Calu3 (cell line): ENCODE measurements around the gene PIK3CA. TPM values are rescaled to one million over a fixed set of nuclear protein-coding genes. Genes with fewer than 3 reads are reported as not detected.

ENCODE experiments used
- BruUV-seq: library from RNA; stranded (reverse); fragments of 400-500 nt; replicated peaks from 2 replicates; lab custom pipeline; 2021; lab: Mats Ljungman, UMichigan
- CTCF ChIA-PET: fragments of 300-600 bp; sonication (Branson Sonifier 250); formaldehyde crosslinking; loops from one replicate; lab custom pipeline; 2022; ENCODE audit warnings: antibody characterized with exemption; lab: Charles Lee
- DNase-seq: peaks from one replicate; pipeline ENCODE4 v3.0.0; 2022
- H3K27ac Mint-ChIP-seq: one replicate; pipeline ENCODE4 v1.8.0; 2022; ENCODE audit warnings: mixed read lengths; ENCODE audit not compliant: unreplicated experiment
- H3K27me3 Mint-ChIP-seq: one replicate; pipeline ENCODE4 v1.8.0; 2022; ENCODE audit warnings: mixed read lengths; ENCODE audit not compliant: unreplicated experiment
- H3K36me3 Mint-ChIP-seq: one replicate; pipeline ENCODE4 v1.8.0; 2022; ENCODE audit warnings: mild to moderate bottlenecking, moderate library complexity, mixed read lengths; ENCODE audit not compliant: insufficient read depth, unreplicated experiment
- H3K4me1 Mint-ChIP-seq: one replicate; pipeline ENCODE4 v1.8.0; 2022; ENCODE audit warnings: mild to moderate bottlenecking, low read depth, mixed read lengths; ENCODE audit not compliant: unreplicated experiment
- H3K4me3 Mint-ChIP-seq: one replicate; pipeline ENCODE4 v1.8.0; 2022; ENCODE audit warnings: mild to moderate bottlenecking, low read depth, moderate library complexity, mixed read lengths; ENCODE audit not compliant: unreplicated experiment
- H3K9me3 Mint-ChIP-seq: one replicate; pipeline ENCODE4 v1.8.0; 2022; ENCODE audit warnings: low read depth, mixed read lengths; ENCODE audit not compliant: unreplicated experiment
- CTCF ChIP-seq: fragments of 200-600 bp; IDR thresholded peaks from one replicate; pipeline ENCODE4 v1.8.0; 2022; ENCODE audit warnings: antibody characterized with exemption; ENCODE audit not compliant: unreplicated experiment
- intact Hi-C: fragments of 100-400 bp; cut with micrococcal nuclease; formaldehyde crosslinking; loops from one replicate; pipeline ENCODE4 v1.10.0; 2022; ENCODE audit not compliant: unreplicated experiment
- total RNA-seq: library from RNA; stranded (reverse); gene quantifications from 2 replicates; pipeline ENCODE4 v1.2.3, GENCODE V29; 2022

PIK3CA gene
- total RNA-seq, 1 experiment from 2014 or later, result 28.8 TPM

- BruUV-seq, result no TSS peak
- peaks cover 9% of the 10 kb centered on the region for H3K4me1 Mint-ChIP-seq
- no peaks in the 10 kb centered on the region for H3K27me3 Mint-ChIP-seq
- H3K9me3 Mint-ChIP-seq, result peaks cover 2% of the 10 kb centered on the region
- H3K4me3 Mint-ChIP-seq, result no peak overlapping the region
- no peak for TF ChIP-seq CTCF
- H3K27ac Mint-ChIP-seq, result no peak overlapping the region
- intact Hi-C loops, result no loop called here
- CTCF ChIA-PET, result interaction anchor here (0.6 kb wide), 1 partner anchor 1666 kb away, joined by 6 read pairs; no protein-coding TSS in a partner anchor
- peaks cover 4% of the 10 kb centered on the region for H3K36me3 Mint-ChIP-seq
- no peak for DNase-seq
These were observed 117.7 kb downstream of the PIK3CA start for GRCh38 chr3:179265875-179266274.

- H3K27me3 Mint-ChIP-seq, result no peaks in the 10 kb centered on the region
- no peaks in the 10 kb centered on the region for H3K36me3 Mint-ChIP-seq
- peaks cover 7% of the 10 kb centered on the region for H3K4me1 Mint-ChIP-seq
- BruUV-seq, result no TSS peak
- H3K4me3 Mint-ChIP-seq, result no peak overlapping the region
- CTCF ChIA-PET, result no interaction called here
- no peak overlapping the region for H3K27ac Mint-ChIP-seq
- no peaks in the 10 kb centered on the region for H3K9me3 Mint-ChIP-seq
- no peak for DNase-seq
- intact Hi-C loops, result no loop called here
- no peak for TF ChIP-seq CTCF
These were observed 118.6 kb downstream of the PIK3CA start for GRCh38 chr3:179266701-179267211.

GRCh38 chr3:179268400-179269051 is 120.4 kb downstream of the PIK3CA start:
- Mint-ChIP-seq H3K27me3 (no peaks in the 10 kb centered on the region), H3K9me3 (no peaks in the 10 kb centered on the region), H3K4me3 (no peak overlapping the region), H3K4me1 (peaks cover 7% of the 10 kb centered on the region), H3K36me3 (no peaks in the 10 kb centered on the region), H3K27ac (no peak overlapping the region)
- no peak for DNase-seq
- no TSS peak for BruUV-seq
- TF ChIP-seq CTCF, result no peak
- CTCF ChIA-PET, result no interaction called here
- intact Hi-C loops, result no loop called here

- H3K4me3 Mint-ChIP-seq, result no peak overlapping the region
- no peaks in the 10 kb centered on the region for H3K36me3 Mint-ChIP-seq
- no peaks in the 10 kb centered on the region for H3K9me3 Mint-ChIP-seq
- CTCF ChIA-PET, result no interaction called here
- no peaks in the 10 kb centered on the region for H3K27me3 Mint-ChIP-seq
- peaks cover 7% of the 10 kb centered on the region for H3K4me1 Mint-ChIP-seq
- no peak for TF ChIP-seq CTCF
- intact Hi-C loops, result no loop called here
- BruUV-seq, result no TSS peak
- no peak for DNase-seq
- H3K27ac Mint-ChIP-seq, result no peak overlapping the region
These were observed 121.1 kb downstream of the PIK3CA start for GRCh38 chr3:179269152-179269707.
